NCI-H2196 treated with DMSO at 0.1 percent for 48 hours (cell line): Measurements from ENCODE around the gene FCRL3.

Experiments used
- DNase-seq: peaks from one replicate; lab custom pipeline; 2025; ENCODE audit not compliant: unreplicated experiment; lab: John Stamatoyannopoulos, UW

Gene FCRL3

GRCh38 chr1:157691285-157691920 lies 9.2 kb downstream of the FCRL3 start:
- no peak for DNase-seq

GRCh38 chr1:157682710-157683437 lies 17.7 kb downstream of the FCRL3 start:
- DNase-seq: no peak

- DNase-seq: no peak
Observed at GRCh38 chr1:157678721-157679120, 21.8 kb downstream of the FCRL3 start.

GRCh38 chr1:157673008-157673407 lies 27.6 kb downstream of the FCRL3 start:
- DNase-seq: no peak

- DNase-seq: no peak
Observed at GRCh38 chr1:157671895-157672294, 28.7 kb downstream of the FCRL3 start.

- DNase-seq: no peak
Observed at GRCh38 chr1:157659576-157660247, 40.9 kb downstream of the FCRL3 start.

- DNase-seq: no peak
Observed at GRCh38 chr1:157658571-157658970, 42.0 kb downstream of the FCRL3 start.

- DNase-seq: no peak
Observed at GRCh38 chr1:157653494-157653873, 47.1 kb downstream of the FCRL3 start.

- no peak for DNase-seq
Observed at GRCh38 chr1:157652859-157653493, 47.6 kb downstream of the FCRL3 start.

GRCh38 chr1:157648317-157648716 lies 52.3 kb downstream of the FCRL3 start:
- DNase-seq: no peak

GRCh38 chr1:157646144-157646543 lies 54.4 kb downstream of the FCRL3 start:
- DNase-seq: no peak

GRCh38 chr1:157641177-157641576 lies 59.4 kb downstream of the FCRL3 start:
- no peak for DNase-seq

GRCh38 chr1:157639800-157640199 lies 60.8 kb downstream of the FCRL3 start:
- no peak for DNase-seq

GRCh38 chr1:157628773-157629172 lies 71.8 kb downstream of the FCRL3 start:
- DNase-seq: no peak
